Activated CD4-positive, alpha-beta T cell treated with anti-CD3 and anti-CD28 coated beads, Interleukin-2, amount 50 U/mL, for 48 hours (primary cell): ENCODE data around the gene ARHGEF1.

Experiments
- DNase-seq, 2 experiments: peaks; one replicate each; pipeline ENCODE4 v3.0.0-alpha.2; 2020

The ARHGEF1 gene

DNA sequence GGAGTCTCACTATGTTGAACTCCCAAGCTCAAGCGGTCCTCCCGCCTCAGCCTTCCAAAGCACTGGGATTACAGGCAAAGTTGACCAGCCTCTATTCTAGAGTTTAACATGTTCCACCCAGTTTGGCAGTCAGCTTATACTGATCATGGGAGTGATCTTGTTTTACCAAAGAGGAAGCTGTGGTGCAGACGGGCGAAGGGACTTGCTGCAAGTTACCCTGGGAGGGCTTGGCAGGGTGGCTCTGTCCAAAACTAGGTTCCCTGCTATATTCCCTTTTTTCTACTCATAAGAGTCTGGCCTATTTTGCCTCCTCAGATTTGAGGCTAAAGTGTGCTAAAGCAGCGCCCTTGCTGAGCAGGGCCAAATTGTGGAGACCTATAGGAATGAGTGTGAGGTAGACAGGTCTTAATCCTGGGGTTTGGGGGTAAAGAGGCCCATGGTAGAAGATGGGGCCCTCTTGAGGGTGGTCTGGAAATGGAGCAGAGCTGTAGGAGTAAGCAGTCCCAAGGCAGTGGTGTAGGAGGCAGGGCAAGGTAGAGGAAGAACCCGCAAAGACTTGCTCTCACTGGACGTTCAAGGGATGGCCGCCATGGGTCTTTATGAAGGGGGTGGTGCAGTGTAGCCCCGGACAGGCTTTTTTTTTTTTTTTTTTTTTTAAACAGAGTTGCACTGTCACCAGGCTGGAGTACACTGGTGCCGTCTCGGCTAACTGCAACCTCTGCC lies 19.6 kb upstream of the ARHGEF1 start:
- DNase-seq: no peak

- peak in 1 of 2 experiments; percentile 5 for DNase-seq
Observed at GRCh38 chr19:41864374-41864773, 18.6 kb upstream of the ARHGEF1 start.

- peak in 1 of 2 experiments; percentile 19 for DNase-seq
Observed at GRCh38 chr19:41866284-41866683, 16.7 kb upstream of the ARHGEF1 start.

DNA sequence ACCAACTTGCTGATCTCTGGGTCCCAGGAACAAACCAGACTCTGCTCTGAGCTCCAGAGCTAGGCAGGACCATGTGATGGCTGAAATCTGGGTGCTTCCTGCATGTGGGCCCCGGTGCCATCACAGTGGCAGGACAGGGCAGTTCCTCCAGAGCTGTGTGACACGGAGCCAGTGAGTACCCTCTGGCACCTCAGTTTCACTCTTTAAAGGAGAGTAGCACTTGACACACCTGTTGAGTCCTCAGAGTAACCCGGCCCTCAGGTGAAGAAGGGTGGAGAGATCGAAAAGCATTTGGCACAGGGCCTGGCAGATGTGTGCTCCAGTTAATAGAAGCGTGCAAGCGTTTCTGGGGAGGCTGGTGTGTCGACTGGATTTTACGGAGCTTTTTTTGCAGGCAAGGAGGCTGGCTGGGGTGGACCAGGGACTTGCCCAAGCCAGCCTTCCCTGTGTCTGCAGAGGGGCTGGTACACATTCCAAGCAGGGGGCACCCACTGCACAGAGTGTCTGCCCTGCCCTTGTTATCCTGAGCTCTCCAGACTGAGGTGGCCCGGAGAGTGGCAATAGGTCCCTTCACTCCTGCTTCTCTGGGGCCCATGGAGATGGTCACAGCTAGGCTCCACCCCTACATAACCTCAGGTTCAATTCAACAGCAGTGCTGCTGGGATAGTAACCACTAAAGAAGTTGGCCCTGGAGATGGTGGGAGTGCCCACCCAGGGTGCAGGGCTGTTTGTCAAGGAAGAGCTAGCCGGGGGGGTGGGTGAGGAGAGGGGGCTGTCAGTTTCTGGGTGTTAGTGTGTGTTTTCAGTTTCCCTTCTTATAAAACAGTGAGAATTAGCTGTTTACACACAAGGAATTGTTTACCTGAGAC lies 14.6 kb upstream of the ARHGEF1 start:
- DNase-seq: peak in 1 of 2 experiments; percentile 10

DNA sequence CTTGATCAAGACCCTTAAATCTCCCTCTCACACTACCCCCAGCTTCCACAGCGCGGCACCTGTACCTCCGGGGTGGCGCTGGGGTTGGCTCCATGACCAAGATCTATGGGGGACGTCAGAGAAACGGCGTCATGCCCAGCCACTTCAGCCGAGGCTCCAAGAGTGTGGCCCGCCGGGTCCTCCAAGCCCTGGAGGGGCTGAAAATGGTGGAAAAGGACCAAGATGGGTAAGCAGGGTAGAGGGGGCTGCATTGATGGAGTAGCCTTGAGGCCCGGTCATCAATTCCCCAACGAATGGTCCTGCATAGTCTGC lies 14.0 kb upstream of the ARHGEF1 start:
- DNase-seq: peak in 1 of 2 experiments; percentile 4

DNA sequence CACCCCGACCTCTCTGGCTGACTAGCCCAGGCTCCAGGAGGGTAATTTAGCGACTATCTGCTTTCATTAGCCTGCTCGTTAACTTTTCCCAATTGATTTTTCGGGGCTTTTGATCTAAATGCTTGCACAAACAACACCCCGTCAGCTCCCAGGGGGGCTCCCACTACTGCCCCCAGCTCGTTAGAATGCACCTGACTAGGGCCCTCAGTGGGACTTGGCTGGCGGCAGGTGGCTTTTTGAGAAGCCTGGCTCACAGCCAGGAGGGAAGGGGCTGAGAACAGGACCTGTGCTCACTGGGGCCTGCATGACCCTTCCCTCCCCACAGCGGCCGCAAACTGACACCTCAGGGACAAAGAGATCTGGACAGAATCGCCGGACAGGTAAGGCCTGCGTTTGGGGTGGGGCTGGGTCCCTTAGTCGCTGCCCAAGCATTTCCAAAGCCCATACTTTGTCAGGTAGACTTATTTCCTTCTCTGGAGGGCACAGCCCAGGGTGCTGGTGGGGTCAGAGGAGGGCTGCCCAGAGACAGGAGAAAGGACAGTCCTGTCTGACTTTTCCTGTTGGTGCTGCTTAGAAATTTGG lies 13.5 kb upstream of the ARHGEF1 start:
- DNase-seq: peak in 1 of 2 experiments; percentile 12

GRCh38 chr19:41870401-41870873 lies 12.5 kb upstream of the ARHGEF1 start:
- no peak for DNase-seq

DNA sequence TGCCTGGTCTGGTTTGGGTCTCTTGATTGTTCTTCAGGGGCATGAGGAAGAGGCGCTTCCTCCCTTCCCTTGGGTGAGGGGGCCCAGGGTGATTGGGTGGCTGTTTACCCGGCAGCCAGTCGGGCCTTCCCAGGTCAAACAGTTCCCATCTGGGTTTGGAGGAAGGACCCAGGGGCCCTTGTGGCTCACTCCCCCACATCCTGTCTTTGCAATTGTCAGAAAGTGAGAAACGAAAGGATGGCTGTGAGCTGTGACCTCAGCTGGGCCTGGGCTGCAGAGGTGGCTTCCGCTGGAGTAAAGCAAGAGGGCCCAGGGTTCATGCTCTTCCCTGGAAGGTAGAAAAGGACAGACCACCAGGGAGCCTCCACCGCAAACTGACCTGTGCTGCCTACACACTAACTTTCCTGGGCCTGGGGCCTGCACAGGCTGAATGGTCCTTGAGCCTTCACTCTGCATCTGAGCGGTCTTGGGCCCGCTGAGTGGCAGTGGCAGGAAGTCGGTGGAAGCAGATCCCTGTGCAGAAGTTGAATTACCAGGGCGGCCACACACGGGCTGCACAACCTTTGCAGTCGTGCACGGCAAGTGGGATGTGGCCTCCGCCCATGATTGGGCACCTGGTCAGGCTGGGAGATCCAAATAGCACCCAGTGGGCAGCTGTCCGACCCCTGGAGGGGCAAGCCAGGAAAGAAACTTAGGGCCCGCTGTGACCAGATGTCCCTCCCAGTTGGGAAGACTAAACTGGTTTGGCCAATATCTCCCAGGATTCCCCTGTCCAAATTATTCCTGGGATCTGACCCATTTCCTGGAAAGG lies 11.2 kb upstream of the ARHGEF1 start:
- DNase-seq: peak; percentile 74 to 82

GRCh38 chr19:41872384-41872774 lies 10.6 kb upstream of the ARHGEF1 start:
- DNase-seq: peak in 1 of 2 experiments; percentile 24

GRCh38 chr19:41872775-41873647 lies 10.0 kb upstream of the ARHGEF1 start:
- DNase-seq: peak; percentile 74 to 81

DNA sequence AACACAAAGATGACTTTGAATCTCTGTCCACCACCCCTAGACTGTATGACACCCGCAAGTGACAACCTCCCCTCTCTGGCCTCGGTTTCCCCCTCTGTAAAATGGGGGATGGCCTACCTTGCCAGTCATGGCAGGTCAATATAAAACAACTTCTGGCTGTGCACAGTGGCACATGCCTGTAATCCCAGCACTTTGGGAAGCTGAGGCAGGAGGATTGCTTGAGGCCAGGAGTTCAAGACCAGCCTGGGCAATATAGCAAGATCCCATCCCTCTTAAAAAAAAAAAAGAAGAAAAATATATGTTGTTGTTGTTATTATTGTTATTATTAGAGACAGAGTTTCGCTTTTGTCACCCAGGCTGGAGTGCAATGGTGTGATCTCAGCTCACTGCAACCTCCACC lies 7.0 kb upstream of the ARHGEF1 start:
- DNase-seq: peak in 1 of 2 experiments; percentile 6

DNA sequence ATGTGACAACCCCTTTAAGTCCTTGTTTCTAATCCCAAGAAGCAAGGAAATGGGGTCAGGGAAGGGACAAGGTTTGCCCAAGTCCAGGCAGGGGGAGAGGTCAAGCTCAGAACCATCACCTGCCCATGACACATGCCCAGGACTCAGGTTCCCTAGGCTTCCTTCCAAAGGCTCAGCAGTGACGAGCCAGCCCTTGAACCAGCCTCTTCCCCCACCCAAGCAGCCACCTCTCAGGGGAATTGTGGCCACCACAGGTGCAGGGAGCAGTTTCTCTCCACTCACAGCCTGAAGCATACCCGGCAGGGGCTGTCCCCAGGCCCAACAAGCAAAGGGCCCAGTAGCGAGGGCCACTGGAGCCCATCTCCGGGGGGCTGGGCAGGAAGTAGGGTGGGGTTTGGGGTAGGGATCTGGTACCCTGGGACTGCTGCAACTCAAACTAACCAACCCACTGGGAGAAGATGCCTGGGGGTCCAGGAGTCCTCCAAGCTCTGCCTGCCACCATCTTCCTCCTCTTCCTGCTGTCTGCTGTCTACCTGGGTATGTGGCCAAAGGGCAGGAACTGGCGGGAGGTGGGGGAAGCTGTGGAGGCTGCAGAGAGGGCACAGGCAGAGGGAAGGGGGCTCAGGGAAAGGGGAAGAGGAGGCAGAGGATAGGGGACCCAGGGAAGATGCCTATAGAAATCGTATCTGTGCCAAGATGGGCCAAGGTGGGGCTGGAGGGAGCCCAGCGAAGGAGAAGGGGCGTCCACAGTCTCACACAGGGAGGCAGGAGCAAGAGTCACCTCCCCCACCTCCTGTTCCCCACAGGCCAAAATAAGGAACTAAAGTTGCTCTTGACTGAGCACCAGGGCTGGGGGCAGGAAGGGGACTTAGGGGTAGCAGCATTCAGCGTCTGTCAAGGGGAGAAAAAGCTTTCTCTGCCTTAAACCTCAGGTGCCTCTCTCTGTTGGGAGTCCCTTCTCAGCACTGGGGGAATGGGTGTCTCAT lies 5.8 kb upstream of the ARHGEF1 start, which contains the start of gene CD79A:
CD79A (plus strand) TSS at position 433 of the 986 bp plus-strand sequence; CDS start at position 459, 26 bp downstream.
- peak in 1 of 2 experiments; percentile 30 for DNase-seq

- DNase-seq: peak in 1 of 2 experiments; percentile 13
Observed at GRCh38 chr19:41877916-41878905, 4.8 kb upstream of the ARHGEF1 start.

- no peak for DNase-seq
Observed at GRCh38 chr19:41879080-41879479, 3.9 kb upstream of the ARHGEF1 start.

GRCh38 chr19:41879670-41880328 lies 3.2 kb upstream of the ARHGEF1 start:
- no peak for DNase-seq

- no peak for DNase-seq
Observed at GRCh38 chr19:41880329-41880708, 2.7 kb upstream of the ARHGEF1 start.

DNA sequence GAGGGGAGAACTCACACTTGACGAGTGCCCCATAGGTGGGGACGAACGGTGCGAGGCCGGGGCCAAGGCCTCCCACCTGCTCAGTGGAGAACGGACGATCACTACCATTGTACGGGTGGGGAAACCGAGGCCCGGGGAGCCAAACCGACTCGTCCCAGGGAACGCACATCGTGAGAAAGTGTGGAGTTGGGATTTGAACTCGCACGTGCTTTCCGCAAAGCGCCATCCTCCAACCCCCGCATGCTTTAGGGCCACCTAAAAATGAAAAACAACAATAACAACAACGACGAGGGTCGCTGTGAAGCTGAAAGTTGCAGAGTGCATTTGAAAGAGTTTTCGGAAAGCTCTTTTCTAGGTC lies 458 bp downstream of the ARHGEF1 start:
- DNase-seq: no peak
